Measurements from ENCODE around the gene C3orf49. TPM values are rescaled to one million over a fixed set of nuclear protein-coding genes. Genes with fewer than 3 reads are reported as not detected.

C3orf49 gene
- total RNA-seq, 1 experiment from 2014 or later = not detected

GRCh38 chr3:63849175-63849574 lies 30.1 kb downstream of the C3orf49 start:
- no peak for DNase-seq (ENCODE audit: low read depth)

DNA sequence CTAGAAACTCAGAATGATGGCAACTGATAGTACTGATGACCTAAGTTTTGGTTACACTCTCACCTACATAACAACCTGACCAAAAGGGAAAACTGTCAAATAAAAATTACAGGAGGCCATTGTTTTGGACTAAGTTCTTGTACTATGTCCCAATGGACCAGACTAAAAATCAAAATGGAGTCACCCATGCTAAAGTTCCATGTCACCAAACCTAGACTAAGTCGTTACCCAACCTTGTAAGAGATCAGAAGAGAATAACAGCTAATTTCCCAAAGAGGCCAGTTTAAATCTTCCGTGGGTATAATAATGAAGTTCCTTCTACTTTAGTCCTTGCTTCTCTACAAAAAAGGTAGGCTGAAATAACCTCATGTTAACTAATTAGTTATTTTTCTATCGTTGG lies 32.2 kb downstream of the C3orf49 start:
- DNase-seq (ENCODE audit: low read depth) = no peak

GRCh38 chr3:63853106-63853505 lies 34.0 kb downstream of the C3orf49 start:
- no peak for DNase-seq (ENCODE audit: low read depth)

GRCh38 chr3:63855333-63855940 lies 36.3 kb downstream of the C3orf49 start:
- no peak for DNase-seq (ENCODE audit: low read depth)

GRCh38 chr3:63857311-63857710 lies 38.2 kb downstream of the C3orf49 start:
- peak; percentile 17 for DNase-seq (ENCODE audit: low read depth)

GRCh38 chr3:63860776-63861175 lies 41.7 kb downstream of the C3orf49 start:
- no peak for DNase-seq (ENCODE audit: low read depth)

DNA sequence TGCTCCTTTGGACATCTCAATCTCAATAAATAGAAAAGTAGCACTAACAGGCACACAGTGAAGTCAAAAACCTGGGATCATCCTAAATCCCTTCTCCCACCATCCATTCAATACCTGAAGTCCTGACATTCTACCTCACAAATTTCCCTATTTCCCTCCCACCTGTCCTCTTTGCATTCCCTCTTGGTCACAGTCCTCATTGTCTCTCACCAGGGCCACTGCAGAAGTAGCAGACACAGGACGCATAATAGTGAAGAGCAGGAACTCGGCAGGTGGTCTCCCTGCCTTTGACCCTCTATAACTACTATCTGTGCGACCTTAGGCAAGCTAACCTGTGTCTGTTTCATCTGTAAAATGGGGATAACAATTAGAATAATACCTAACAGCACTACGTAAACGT lies 42.2 kb downstream of the C3orf49 start:
- no peak for DNase-seq (ENCODE audit: low read depth)

DNA sequence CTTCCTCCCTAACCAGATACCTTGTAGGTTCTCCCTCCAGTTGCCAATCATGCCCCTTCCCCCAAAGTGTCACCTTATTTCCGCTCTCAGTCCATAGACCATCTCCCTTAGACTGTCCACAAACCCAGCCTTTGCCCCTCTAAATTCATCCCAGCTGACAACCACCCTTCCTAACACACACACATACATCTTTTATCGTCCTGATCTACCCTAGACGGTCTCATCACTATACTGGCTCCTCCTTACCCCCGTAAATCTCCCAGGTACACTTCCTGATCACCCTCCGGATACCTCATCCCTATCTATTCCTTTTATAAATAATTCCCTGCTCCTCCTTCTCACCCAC lies 43.7 kb downstream of the C3orf49 start:
- no peak for DNase-seq (ENCODE audit: low read depth)

DNA sequence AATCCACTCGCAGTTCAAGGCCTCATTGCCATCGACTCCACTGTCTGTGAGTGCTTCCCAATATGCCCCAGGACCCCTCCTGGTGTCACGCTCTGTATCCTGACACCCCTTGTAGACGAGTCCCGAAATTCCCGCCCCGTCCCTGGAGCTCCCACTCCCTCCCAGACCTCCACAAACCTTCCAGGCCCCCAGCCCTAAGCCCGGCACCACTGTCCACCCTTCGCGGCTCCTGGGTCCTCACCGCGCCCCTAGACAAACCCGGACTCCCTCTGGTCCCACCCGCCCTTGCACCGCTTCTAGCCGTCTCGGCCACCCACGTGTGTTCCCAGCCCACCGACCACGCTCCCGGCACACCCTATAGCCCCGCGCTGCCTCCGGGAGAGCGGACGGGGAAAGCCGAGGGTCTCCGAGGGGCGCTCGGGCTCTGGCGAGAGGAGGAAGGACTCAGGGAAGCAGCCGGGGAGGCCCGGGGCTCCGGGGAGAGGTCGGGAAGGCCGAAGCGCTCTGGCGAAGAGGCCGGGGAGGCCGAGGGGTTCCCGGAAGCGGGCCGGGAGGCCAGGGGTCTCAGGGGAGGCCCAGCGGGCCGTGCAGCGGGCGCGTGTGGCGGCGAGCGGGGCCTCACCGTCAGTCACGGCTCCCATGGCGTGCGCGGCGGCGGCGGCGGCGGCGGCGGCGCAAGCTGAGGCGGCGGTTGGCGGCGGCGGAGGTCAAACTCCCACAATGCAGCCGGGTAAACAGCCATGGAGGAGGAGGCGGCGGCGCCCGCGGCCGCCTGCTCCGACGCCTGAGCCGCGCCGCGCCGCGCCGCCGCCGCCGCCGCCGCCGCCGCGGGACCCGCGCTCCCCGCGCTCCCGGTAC lies 44.3 kb downstream of the C3orf49 start, which contains the start of the genes ATXN7 and THOC7:
TSS of gene ATXN7 (plus strand) at position 718 of the 858 bp plus-strand sequence. CDS start 48,732 bp downstream, outside the sequence.
TSS of gene THOC7 (minus strand) at position 656 of the 858 bp plus-strand sequence. CDS start at position 641, 15 bp downstream.
- peak; percentile 45 for DNase-seq (ENCODE audit: low read depth)

GRCh38 chr3:63864008-63864964 lies 45.2 kb downstream of the C3orf49 start:
- DNase-seq (ENCODE audit: low read depth) = peak; percentile 15

GRCh38 chr3:63864965-63865327 lies 45.8 kb downstream of the C3orf49 start:
- no peak for DNase-seq (ENCODE audit: low read depth)

DNA sequence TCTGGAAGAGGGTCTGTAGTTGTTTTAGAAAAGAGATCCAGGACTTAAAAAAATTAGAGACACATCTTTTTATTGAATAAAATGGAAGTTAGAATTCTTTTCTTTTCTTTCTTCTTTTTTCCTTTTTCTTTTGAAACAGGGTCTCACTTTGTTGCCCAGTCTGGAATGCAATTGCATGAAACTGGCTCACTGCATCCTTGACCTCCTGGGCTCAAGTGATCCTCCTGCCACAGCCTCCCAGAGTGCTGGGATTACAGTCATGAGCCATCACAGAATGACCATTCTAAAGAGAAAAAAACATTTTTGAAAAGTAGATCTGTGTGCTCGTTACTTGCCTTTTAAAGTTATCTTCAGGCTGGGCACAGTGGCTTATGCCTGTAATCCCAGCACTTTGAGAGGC lies 48.1 kb downstream of the C3orf49 start:
- DNase-seq (ENCODE audit: low read depth) = no peak

DNA sequence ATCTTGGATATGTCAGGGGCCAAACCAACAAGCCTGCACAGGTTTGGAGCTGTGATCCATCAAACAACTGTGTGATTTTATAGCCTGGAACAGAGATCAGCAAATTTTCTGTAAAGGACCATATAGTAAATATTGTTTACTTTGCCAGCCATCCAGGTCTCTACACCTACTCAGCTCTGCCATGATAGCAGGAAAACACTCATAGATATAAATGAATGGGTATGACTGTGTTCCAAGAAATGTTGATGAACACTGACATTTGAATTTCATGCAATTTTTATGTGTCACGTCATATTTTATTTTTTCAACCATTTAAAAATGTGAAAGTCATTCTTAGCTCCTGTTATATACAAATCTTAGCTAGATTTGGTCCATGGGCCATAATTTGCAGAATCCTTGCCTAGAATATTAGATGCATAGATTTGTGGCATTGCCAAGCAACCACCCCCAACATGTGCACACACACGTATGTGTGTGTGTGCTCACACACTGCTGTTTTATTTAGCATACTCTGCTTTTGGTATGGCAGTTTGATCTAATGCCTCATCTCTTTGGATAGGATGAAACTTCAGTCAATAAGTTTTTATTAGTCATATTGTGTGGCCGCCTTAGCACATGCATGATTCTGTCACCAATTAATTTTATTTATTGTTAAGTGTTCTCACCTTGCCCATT lies 51.0 kb downstream of the C3orf49 start:
- DNase-seq (ENCODE audit: low read depth) = no peak

GRCh38 chr3:63870615-63871005 lies 51.5 kb downstream of the C3orf49 start:
- DNase-seq (ENCODE audit: low read depth) = no peak

- peak; percentile 86 for DNase-seq (ENCODE audit: low read depth)
Measured at GRCh38 chr3:63872135-63872924, 53.2 kb downstream of the C3orf49 start.

- DNase-seq (ENCODE audit: low read depth) = no peak
Measured at GRCh38 chr3:63874769-63875168, 55.7 kb downstream of the C3orf49 start.

- no peak for DNase-seq (ENCODE audit: low read depth)
Measured at GRCh38 chr3:63875510-63875909, 56.4 kb downstream of the C3orf49 start.

DNA sequence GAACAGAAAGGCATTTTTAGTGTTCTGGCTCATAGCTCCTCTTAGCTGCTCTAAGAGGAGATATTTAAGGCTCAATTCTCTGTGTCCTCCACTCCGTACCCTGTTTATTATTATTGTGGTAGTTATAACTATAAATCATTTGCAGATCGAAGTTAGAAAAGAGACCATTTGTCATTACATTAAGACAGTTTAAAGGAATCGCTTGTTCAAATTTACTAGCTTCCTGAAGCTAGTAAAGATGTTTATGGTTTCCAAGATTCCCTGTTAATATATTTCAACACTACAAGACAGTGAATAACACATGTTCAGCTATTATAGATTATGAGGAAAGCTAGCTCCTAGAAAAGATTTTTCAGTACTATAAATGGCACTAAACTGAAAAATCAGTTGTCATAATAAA lies 57.2 kb downstream of the C3orf49 start:
- DNase-seq (ENCODE audit: low read depth) = no peak

DNA sequence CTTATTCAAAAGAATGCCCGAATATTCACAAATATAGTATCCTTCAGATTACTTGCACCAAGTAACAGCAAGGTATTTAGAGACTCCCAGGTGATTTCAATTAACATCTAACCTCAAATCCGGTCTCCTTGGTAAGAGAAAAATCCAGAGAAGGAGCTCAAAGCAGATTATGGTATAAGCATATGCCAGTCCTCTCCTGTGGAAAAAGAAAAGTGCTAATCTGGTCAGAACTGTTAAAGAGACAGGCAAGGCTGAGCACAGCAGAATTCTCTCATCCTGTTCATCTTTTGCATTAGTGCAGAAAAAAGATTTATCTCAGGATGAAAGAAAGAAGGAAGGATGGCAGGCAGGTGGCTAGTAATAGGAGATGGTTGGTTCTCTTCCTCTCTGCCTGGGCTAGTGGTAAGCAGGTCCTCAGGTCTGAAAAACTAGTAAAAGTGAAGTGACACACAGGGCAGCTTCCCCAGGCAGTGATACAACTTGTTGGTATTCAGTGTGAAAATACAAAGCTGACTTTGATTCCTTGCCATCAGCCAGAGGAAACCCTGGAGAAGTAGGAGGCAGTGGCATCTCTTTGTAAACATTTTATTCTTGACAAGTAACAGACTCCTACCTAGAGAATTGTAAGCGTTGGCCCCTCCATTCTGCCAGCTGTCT lies 58.8 kb downstream of the C3orf49 start:
- DNase-seq (ENCODE audit: low read depth) = peak; percentile 27

- DNase-seq (ENCODE audit: low read depth) = no peak
Measured at GRCh38 chr3:63878394-63879060, 59.4 kb downstream of the C3orf49 start.
